Posterior vena cava (tissue), 2 donors: Measurements from ENCODE around the gene CAPN15. TPM values are rescaled to one million over a fixed set of nuclear protein-coding genes. Genes with fewer than 3 reads are reported as not detected.
"Not testable (repeated sequence)": the region's sequence is repeated elsewhere in the genome, so short reads cannot be mapped to it uniquely, and the experiment has no call there.

ENCODE experiments used
- DNase-seq: peaks from one replicate; pipeline ENCODE4 v3.0.0-alpha.2; 2020; ENCODE audit warnings: low spot score
- intact Hi-C, 2 donors: fragments of 100-400 bp; cut with DNase I; formaldehyde crosslinking; loops; one replicate each; pipeline versions ENCODE4 v1.14.1 to v1.14.2; 2022 to 2023
- long read RNA-seq, 2 donors: library from polyadenylated mRNA; unstranded; transcript quantifications; one replicate each; pipeline ENCODE4 v2.0.0, GENCODE V29; 2020 to 2021
- total RNA-seq, 2 donors: library from RNA; stranded (reverse); fragmentation: NEBNext Ultra II Directional; extraction: Animal tissue kit (Norgen Biotek cat#: 25700); gene quantifications; one replicate each; pipeline ENCODE4 v1.2.1, GENCODE V29; 2021
- donor health status: DM: yes; HTN: yes; CAD: no.
- donor health status: DM: yes; HTN: yes; CAD: no.

CAPN15 gene
- 10 to 100 TPM; 23.3 to 26.6 TPM for total RNA-seq
- long read RNA-seq, donor 1, partial matches to known transcripts: 2 of 9 reads
- long read RNA-seq, donor 1, other reads (novel, unspliced or antisense): 5 of 9 reads
- long read RNA-seq, donor 2, partial matches to known transcripts: 5 of 11 reads
- long read RNA-seq, donor 2, other reads (novel, unspliced or antisense): 6 of 11 reads

DNA sequence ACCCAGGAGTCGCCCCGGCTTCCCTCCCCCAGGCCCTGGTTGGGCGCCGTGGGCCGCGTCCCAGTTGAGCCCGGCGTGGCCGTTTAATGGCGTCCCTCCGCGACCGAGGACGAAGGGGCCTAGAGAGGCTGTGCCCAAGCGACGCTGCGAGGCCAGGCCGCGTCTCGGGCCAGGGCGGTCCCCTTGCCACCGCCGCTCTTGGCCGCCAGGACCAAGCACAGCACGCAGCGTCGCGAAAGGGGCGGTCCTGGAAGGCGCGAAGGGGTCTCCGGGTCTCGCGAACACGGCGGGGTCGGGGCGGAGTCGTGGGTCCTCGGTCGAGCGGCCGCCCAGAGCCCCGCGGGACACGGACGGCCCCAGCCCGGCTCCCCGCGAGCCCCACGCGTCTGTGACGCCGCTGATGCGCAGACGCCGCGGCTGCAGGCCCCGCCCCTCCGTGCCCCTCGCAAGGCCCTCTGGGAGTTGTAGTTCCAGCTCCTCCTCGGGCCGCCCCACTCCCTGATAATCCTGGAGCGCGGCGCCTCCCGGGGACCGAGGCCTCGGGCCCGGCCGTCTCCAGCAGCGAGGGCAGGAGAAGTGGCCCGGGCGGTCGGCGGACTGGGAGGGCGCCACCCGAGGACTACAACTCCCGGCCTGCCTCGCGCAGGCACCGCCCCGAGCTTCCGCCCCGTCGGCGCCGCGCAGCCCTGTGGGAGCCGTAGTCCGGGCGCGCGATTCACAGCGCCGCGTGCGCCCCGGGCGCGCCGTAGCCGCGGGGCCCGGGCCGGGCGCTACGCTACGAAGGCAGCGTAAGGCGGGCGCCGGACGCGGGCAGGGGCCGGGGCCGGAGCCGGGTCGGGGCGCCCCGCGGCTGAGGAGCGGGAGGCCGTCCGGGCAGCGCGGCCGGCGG lies at the start of gene CAPN15:
Gene CAPN15 (plus strand): TSS at position 698 of the 889 bp plus-strand sequence. CDS start 19,127 bp downstream, outside the sequence.
- peak; percentile 96 for DNase-seq
- intact Hi-C loops: loop anchor here in 1 of 2 donors (5.0 kb wide), 1 partner anchor 1895 kb away; no protein-coding TSS in a partner anchor

DNA sequence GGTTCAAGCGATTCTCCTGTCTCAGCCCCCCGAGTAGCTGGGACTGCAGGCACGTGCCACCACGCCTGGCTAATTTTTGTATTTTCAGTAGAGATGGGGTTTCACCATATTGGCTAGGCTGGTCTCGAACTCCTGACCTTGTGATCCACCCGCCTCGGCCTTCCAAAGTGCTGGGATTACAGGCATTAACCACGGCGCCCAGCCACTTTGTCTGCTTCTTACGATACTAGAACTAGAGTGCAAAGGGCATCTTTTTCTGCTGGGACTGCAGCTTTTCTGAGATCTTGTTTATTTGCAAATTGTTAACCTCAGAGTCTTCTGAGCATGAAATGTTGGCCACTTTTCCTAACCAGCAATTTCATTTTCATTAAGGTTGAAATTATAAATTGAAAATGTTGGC lies 49.2 kb upstream of the CAPN15 start:
- intact Hi-C loops, DNase-seq: not testable (repeated sequence)

DNA sequence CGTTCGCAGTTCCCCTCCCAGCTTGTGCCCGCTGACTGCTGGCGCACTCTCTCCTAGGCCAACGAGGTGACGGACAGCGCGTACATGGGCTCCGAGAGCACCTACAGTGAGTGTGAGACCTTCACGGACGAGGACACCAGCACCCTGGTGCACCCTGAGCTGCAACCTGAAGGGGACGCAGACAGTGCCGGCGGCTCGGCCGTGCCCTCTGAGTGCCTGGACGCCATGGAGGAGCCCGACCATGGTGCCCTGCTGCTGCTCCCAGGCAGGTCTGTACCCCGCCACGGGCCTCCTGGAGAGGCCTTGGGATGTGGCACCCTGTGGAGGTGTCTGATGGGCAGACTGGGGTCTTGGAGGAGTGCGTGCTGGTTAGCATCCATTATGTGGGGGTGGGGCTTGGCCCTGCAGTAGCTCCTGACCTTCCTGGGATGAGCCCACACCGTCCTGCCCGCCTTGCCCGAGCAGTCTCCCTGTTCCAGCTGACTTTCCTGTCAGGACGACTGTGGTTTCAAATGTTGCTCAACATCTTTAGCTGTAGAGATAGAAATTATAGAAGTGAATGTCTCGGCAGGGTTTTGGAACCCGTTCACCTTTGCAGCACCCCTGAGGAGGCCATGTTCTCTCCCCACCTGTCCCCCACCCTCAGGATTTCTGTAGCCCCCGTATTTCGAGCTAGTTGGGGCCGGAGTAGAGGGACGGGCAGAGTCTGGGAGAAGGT lies 44.9 kb upstream of the CAPN15 start:
- intact Hi-C loops: no loop called here
- no peak for DNase-seq

DNA sequence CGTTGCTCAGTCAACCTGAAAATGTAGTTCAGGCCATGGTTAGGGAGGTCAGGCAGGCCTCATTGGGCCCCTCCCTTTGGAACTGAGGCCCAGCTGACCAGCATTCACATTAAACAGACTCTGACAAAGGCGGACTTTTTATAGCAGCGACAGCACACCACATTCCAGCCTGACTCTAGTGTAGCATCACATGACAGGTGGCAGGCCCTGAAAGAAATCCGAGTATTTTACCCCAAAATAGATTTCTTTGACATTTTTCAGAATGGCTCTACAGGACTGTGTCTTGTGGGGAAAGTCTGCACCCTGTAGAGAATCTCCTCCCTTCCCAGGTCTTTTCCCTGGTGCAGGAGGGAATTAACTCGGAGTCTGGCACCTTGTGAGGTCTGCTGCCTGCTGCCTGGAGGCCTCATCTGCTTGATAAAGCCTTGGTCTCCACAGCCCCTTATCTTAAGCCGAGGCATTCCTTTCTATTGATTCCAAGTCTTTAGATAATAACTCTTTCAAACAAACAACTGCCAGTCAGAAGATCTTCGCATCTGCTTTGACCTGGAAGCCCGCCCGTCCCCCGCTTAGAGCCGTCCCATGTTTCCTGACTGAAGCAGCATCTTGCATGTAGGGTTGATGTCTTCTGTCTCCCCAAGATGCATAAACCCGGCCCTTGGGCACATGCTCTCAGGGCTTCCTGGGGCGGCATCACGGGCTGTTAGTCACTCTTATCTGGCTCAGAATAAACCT lies 44.0 kb upstream of the CAPN15 start:
- no peak for DNase-seq
- intact Hi-C loops: no loop called here

DNA sequence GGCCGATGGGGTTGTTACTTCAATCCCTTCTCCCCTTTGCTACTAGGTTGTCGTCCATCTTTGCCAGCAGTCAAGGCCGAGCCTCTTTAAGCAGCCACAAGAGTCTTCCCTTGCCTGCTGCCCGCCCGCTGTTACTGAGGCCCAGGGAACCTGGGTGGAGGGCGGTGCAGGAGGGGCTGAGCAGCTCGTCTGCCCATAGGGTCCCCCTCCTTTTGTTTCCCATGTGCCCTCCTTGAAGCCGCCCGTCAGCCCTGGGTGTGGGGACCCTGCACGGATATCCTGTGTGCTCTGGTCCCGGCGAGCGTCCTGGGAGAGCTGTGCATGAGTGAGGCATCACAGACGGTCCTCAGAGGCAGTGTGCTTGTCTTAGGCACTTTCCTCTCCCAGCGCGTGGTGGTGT lies 37.9 kb upstream of the CAPN15 start:
- intact Hi-C loops: no loop called here
- DNase-seq: no peak

DNA sequence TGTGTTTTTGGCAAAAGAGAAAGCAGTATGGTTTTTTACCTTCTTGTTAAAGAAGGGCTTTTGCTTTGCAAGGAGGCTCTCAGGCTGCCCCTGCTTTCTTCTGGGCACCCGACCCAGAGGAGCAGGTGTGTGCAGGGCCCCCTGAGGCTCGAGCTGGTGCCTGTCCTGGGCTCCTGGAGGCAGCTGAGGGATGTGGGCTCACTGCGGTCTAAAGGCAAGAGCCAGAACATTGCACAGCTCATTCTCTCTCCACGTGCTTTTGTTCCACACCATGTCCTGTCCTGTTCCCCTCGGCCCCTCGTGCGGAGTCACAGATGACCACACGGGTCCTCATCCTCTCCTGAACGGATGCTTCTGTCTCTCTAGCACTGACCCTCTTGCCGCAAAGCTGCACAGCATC lies 36.7 kb upstream of the CAPN15 start:
- intact Hi-C loops: no loop called here
- DNase-seq: no peak

DNA sequence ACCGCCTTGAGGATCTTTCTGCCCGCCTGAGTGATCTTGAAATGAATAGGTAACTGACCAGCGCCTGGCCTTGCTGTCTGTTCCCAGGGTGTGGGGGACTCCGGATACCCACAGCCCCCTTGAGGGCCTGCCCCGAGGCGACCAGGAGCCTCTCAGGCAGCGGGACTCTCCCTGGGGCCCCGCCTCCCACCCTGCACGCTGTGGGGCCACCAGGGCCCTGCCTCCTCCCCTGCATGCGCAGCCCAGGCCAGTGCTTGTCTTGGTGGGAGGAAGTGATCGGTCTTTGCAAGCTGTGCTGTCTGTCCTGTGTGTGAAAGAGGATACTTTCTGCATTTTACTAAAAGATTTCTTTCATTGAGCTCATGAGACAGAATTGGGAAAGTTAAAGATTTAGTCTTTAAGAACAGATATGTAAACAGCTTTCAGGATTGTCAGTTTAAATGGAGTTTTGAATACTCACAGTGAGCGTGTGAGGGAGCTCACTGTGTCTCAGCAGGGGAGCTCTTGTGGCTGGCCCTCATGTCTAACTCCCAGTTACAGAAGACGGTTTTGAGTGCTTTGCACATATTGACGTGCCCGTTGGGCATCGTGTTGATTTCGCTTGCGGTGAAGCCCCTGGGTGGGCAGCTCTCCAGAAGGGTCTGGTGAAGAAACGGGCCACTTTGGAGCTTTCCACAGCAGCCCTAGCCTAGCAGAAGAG lies 36.1 kb upstream of the CAPN15 start:
- no peak for DNase-seq

DNA sequence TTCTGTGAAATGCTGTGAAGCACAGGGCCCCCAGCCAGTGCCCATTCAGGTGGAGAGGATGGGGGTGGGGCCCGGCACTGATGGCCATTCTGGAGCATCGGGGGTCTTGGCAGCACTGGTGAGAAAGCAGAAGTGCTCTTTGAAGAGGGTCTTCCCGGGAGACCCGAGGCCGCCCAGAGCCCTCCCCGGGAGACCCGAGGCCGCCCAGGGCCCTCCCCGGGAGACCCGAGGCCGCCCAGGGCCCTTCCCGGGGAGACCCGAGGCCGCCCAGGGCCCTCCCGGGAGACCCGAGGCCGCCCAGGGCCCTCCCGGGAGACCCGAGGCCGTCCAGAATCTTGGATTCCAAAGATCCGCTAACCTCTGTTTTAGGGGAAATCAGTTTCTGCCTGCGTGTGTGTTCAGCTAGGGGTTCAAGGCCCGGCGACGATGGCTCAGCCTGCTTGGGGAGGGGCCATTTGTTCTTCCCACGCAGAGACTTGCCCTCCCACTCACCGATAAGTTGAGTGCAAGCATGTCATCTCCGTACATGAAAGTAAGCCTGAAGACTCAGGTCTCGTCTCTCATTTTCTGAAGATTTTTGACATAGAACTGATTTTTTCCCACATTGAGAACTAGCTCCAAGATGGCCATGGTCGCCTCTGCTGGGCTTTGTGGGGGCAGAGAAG lies 35.2 kb upstream of the CAPN15 start:
- no peak for DNase-seq
- intact Hi-C loops: no loop called here

More for the DNA sequence above, 36.1 kb upstream of the CAPN15 start:
- intact Hi-C loops: no loop called here

DNA sequence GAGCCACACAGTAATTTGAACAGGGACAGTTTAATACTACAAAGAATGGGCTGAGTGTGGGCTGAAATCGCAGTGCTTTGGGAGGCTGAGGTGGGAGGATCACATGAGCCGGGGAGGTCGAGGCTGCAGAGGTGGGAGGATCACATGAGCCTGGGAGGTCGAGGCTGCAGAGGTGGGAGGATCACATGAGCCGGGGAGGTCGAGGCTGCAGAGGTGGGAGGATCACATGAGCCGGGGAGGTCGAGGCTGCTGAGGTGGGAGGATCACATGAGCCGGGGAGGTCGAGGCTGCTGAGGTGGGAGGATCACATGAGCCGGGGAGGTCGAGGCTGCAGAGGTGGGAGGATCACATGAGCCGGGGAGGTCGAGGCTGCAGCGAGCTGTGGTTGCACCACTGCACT lies 32.8 kb upstream of the CAPN15 start:
- intact Hi-C loops, DNase-seq: not testable (repeated sequence)

DNA sequence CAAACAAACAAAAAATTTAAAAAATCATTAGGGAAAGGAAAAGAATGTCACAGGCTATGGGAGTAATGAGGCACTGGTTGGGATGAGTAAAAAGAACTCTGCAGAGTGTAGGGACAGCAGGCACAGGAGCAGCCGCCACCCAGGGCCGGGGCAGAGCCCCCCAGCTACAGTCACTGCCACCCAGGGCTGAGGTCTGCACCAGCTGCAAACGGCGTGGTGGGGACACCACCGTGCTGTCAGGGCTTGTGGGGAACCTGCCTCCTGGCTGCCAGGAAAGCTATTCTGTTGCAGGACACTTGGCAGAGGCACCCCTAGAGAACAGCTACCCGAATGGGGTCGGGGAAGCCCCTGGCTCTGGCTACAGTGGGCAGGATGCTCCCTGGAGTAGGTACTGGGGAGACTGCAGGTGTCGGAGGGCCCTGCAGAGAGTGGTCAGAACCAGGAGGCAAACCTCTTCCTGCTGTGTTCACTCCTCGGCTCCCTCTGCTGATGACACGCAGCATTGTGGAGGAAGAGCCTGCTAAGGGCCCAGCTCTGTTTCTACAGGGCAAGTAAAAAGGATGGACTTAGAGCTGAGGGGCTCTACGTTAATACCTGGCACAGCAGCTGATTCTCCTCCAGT lies 32.3 kb upstream of the CAPN15 start:
- intact Hi-C loops: no loop called here
- DNase-seq: no peak

DNA sequence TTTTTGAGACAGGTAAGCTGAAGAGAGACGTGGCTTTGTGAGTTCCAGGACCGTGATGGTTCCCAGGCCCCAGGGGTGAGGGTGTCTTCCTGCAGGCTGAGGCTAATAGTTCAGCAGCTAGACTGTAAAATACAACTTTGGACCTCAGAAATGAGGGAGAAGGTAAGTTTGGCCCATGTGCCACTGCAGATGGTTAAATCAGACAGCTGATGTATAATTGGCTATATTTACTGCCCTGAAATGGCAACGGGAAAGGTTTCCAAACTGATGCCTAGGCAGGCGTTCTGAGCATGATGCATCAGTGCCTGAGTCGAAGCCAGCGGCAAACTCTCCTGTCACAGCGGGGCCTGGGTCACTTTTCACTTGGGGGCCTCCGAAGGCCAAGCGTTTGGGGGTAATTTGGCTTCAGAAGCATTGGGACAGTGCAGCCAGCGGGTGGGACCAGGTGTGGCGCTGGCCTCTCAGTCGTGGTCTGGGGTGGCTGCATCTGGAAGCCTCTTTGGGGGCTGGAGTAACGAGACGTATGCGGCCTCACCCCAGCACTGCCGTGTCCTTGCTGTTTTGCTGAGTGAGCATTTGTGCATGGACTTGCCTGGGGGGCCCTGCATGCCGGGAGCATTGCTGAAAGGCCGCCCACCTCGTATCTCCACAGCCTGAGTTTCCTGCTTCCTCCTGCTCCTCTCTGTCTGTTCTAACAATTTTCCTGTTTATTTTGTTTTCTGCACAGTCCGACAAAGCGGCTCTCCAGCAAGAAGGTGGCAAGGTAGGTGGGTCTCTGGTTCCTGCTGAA lies 31.2 kb upstream of the CAPN15 start:
- no peak for DNase-seq
- intact Hi-C loops: no loop called here

DNA sequence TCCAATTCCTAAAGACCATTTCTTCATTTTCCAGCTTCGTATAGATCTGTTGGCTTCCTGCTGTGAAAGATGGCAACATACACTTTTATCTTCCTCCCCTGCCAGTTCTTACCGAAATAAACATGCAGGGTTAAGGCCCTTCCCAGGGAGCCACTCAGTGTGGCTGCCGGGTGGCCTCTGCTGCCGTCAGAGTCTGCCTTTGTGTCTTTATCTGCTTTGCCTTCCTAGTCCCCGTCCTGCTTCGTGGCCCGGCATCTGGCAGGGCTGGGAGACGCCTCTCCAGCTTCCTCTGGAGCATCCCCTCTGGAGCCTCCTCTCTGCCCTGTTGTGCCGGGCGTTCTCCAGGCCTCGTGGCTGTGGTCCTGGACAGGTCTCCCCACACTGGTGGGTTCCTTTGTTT lies 30.3 kb upstream of the CAPN15 start:
- intact Hi-C loops: no loop called here
- no peak for DNase-seq

DNA sequence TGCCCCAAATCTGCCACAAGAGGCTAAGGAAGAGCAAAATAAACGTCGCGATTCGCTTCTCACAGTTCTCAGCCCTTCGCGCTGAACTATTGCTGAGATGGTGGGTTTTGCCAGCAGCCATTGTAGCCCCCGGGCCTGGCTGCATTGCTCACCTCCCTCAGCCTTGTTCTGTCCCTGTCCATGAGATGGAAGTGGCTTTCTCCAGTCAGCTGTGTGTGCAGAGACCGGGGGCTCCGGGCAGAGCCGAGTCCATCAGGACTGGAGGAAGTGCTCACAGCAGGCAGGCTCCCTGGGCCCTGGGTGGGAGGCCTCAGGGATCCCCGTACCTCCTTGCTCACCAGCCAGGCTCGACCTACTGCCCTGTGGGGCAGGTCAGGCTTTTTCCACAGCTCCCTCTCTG lies 27.6 kb upstream of the CAPN15 start:
- intact Hi-C loops: no loop called here
- no peak for DNase-seq

DNA sequence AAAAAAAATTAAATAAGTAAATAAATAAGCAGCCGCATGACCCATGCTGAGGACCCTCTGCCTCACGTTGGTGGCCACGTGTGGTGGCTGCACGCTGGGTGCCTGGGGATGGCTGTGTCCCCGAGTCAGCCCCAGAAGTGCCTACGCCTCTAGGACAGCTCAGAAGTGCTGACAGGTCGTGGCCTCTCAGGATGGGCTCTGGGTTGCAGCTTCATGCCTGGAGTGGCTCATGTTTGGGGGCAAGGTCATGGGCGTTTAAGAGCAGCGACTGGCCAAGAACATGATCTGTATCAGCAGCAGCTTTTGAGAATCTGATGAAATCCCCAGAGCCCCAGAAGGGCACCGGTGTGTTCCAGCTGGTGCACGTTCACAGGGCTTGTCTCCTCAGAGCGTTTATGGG lies 26.8 kb upstream of the CAPN15 start:
- no peak for DNase-seq
- intact Hi-C loops: no loop called here

DNA sequence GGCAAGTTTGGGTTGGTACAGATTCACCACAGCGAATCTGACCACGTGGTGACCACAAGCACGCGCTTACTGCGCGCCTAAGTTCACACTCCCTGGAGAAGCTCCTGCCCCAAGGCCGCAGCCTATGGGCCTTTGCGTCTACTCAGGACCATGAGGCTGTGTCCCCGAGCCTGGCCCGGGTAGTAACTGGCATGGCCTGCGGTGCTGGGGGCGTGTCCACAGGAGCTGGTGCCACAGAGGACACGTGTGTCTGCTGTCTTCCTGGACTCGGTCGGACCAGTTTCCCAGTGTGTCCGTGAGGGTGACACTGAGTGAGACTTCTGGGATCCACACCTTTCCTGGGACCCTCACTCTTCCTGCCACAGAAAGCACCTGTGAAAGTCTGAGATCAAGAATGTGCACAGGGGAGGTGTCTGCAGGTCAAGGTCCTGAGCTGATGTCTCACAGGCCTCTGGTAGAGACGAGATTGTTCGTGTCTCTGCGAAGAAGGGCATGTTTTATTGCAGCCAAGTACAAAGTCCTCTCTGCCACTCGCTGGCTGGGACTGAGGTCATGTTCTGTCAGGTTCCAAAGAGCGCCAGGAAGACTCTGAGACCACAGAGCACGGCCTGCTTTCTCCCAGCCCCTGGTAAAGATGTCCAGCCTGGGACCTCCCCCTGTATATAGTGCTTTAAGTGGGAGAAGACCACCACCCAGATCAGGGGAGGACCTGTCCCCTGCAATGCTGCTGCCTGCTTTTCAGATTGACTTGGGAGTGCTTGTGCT lies 25.2 kb upstream of the CAPN15 start:
- no peak for DNase-seq
- intact Hi-C loops: no loop called here
